ENCODE data around the gene DNLZ. TPM values are rescaled to one million over a fixed set of nuclear protein-coding genes. Genes with fewer than 3 reads are reported as not detected.

DNLZ gene
- total and polyA plus RNA-seq, 12 donors: 23.3 to 49.2 (median 32.5) TPM

DNA sequence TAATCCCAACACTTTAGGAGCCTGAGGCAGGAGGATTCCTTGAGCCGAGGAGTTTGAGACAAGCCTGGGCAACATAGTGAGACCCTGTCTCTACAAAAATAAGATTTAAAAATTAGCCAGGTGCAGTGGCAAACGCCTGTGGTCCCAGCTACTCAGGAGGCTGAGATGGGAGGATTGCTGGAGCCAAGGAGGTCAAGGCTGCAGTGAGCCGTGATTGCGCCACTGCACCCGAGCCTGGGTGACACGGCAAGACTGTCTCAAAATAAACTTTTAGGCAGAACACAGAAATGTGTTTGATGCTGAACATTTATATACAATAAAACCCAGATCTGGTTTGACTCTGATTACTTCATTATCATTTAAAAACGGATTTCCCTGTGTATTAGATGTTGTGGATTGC lies 41.9 kb upstream of the DNLZ start:
- H3K4me3 ChIP-seq: no peak overlapping the region
- peaks cover 0 to 60% (median 14%) of the 10 kb centered on the region in 9 donors for H3K36me3 ChIP-seq
- no peaks in the 10 kb centered on the region for H3K9me3 ChIP-seq
- TF ChIP-seq, protein P1, sequence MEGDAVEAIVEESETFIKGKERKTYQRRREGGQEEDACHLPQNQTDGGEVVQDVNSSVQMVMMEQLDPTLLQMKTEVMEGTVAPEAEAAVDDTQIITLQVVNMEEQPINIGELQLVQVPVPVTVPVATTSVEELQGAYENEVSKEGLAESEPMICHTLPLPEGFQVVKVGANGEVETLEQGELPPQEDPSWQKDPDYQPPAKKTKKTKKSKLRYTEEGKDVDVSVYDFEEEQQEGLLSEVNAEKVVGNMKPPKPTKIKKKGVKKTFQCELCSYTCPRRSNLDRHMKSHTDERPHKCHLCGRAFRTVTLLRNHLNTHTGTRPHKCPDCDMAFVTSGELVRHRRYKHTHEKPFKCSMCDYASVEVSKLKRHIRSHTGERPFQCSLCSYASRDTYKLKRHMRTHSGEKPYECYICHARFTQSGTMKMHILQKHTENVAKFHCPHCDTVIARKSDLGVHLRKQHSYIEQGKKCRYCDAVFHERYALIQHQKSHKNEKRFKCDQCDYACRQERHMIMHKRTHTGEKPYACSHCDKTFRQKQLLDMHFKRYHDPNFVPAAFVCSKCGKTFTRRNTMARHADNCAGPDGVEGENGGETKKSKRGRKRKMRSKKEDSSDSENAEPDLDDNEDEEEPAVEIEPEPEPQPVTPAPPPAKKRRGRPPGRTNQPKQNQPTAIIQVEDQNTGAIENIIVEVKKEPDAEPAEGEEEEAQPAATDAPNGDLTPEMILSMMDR (IDR thresholded peaks at IDR 0.05): no peak
- DNase-seq (no peak), ATAC-seq (no peak)
- H3K4me1 ChIP-seq: peaks cover 2 to 27% (median 16%) of the 10 kb centered on the region in 9 donors
- H3K27ac ChIP-seq: no peak overlapping the region
- H3K27me3 ChIP-seq: no peaks in the 10 kb centered on the region
- 89 to 90% methylated on average over 7 of the region's 7 CpGs for WGBS, 2 donors
- intact Hi-C loops (cut with DNase I): loop anchor here in 2 of 10 donors (10.0 kb wide), 2 partner anchors 61 to 91 kb away; no protein-coding TSS in a partner anchor

DNA sequence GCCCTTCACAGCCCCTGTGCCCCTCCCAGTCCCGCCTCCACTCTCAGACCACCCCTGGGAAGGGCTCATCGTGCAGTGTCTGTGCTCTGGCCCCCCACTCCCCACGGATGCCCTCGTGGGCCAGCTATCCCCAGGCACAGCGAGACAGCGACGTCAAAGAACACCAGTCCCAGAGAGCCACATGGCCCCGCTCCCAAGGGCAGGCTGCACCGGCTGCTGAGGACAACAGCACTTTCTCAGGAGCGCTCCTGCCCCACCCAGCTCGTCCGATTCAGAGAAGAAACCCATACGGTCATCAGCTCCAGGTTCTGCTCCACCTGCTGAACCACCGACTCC lies 41.2 kb upstream of the DNLZ start:
- H3K4me3 ChIP-seq: no peak overlapping the region
- TF ChIP-seq, protein P1 (IDR thresholded peaks at IDR 0.05): no peak
- ATAC-seq (no peak), DNase-seq (no peak)
- H3K27ac ChIP-seq: no peak overlapping the region
- no peaks in the 10 kb centered on the region for H3K27me3 ChIP-seq
- 87 to 92% methylated on average over 14 of the region's 14 CpGs for WGBS, 2 donors
- intact Hi-C loops (cut with DNase I): loop anchor here in 4 of 10 donors (5.0 to 10.0 kb wide), 4 partner anchors 60 to 92 kb away; no protein-coding TSS in a partner anchor
- H3K4me1 ChIP-seq: peaks cover 5 to 27% (median 17%) of the 10 kb centered on the region in 9 donors
- H3K9me3 ChIP-seq: no peaks in the 10 kb centered on the region
- peaks cover 0 to 60% (median 14%) of the 10 kb centered on the region in 9 donors for H3K36me3 ChIP-seq

DNA sequence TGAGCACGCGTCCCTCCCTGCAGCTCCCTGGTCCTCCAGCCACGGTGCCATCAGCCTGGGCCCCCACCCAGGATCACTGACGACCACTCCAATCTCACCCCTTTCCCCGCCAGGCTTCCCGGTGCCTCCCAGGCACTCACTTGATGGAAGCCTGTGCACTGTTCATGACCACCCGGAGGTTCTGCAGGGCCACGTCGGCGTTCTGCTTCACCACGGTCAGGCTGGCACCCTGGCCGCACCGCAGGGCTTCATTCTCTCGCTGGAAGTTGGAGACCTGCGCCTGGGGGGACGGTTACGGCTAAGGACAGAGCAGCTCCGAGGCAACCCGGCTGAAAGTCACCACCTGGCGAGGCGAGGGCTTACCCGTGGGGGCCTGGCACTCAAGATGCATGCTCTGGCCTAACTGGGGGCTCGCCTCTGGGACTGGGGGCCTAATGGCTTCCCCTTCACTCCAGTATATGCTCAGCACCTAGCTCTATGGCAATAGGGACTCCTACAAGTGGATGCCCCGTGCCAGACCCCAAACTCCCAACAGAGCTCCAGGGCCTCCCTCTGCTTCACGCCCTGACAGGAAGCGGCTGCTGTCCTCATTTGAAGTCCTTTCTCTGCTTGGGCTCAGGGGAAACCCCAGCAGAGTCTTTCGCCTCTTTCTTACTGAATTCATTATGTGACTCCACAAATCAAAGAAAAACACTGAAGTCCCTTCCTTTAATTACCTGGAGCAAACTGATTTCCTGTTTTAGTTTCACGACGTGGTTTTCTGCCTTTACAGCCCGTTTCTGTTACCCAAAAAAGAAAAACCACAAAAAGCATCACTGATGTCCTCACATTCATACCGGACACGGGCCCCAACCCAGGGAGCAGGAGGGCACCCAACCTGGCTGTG lies 40.6 kb upstream of the DNLZ start:
- no peak overlapping the region for H3K4me3 ChIP-seq
- 87 to 91% methylated on average over 32 of the region's 32 CpGs for WGBS, 2 donors
- H3K36me3 ChIP-seq: peaks cover 0 to 60% (median 14%) of the 10 kb centered on the region in 9 donors
- no peak for DNase-seq
- no peak overlapping the region for H3K27ac ChIP-seq
- TF ChIP-seq, protein P1 (IDR thresholded peaks at IDR 0.05): no peak
- no peaks in the 10 kb centered on the region for H3K9me3 ChIP-seq
- intact Hi-C loops (cut with DNase I): loop anchor here in 4 of 10 donors (5.0 to 10.0 kb wide), 4 partner anchors 59 to 92 kb away; no protein-coding TSS in a partner anchor
- H3K27me3 ChIP-seq: no peaks in the 10 kb centered on the region
- no peak for ATAC-seq
- H3K4me1 ChIP-seq: peaks cover 8 to 26% (median 15%) of the 10 kb centered on the region in 9 donors

DNA sequence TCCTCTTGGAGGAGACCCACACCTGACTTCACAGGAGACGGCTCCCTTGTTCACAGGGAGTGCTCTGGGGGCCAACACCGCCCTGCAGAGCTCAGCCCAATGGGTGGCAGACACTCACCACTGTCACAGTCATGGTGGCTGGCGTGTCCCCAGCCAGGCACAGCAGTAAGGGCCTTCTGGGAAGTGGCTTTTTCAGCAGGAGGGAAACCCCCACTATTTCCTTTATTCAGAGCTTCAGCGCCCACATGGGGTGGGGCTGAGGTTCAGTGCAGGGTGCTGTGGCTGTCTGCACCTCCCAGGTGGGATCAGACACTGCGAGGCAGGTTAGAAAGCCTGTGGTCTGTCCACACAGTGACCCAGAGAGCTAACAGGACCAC lies 40.0 kb upstream of the DNLZ start:
- TF ChIP-seq, protein P1 (IDR thresholded peaks at IDR 0.05): no peak
- ATAC-seq (no peak), DNase-seq (no peak)
- Histone ChIP-seq H3K36me3 (peaks cover 0 to 61% (median 14%) of the 10 kb centered on the region in 9 donors), H3K27ac (no peak overlapping the region), H3K9me3 (no peaks in the 10 kb centered on the region), H3K4me3 (no peak overlapping the region), H3K4me1 (peaks cover 13 to 26% (median 17%) of the 10 kb centered on the region in 9 donors), H3K27me3 (no peaks in the 10 kb centered on the region)
- 90 to 93% methylated on average over 5 of the region's 5 CpGs for WGBS, 2 donors
- intact Hi-C loops (cut with DNase I): loop anchor here in 4 of 10 donors (5.0 to 10.0 kb wide), 4 partner anchors 59 to 91 kb away; no protein-coding TSS in a partner anchor

All from heart right ventricle (tissue), 16 donors.